GM12873 (cell line): ENCODE data around the gene LIN28A.
"Not testable (repeated sequence)": the region's sequence is repeated elsewhere in the genome, so short reads cannot be mapped to it uniquely, and the experiment has no call there.

Experiments used
- CTCF ChIP-seq: IDR thresholded peaks from 2 replicates; pipeline ENCODE4 v1.5.1; 2012; ENCODE audit warnings: low read depth, mild to moderate bottlenecking, moderate library complexity, low read length, control low read depth; ENCODE audit not compliant: insufficient read depth; ENCODE audit errors: missing control alignments

Gene LIN28A

GRCh38 chr1:26368006-26368405, 42.6 kb upstream of the LIN28A start:
- no peak for TF ChIP-seq CTCF

GRCh38 chr1:26368486-26368885, 42.1 kb upstream of the LIN28A start:
- no peak for TF ChIP-seq CTCF

- no peak for TF ChIP-seq CTCF
Measured at GRCh38 chr1:26370591-26371382, 39.8 kb upstream of the LIN28A start.

GRCh38 chr1:26372039-26372438, 38.6 kb upstream of the LIN28A start:
- TF ChIP-seq CTCF = no peak

GRCh38 chr1:26372611-26373010, 38.0 kb upstream of the LIN28A start, which contains the start of gene ZNF683:
ZNF683 (minus strand) TSS chr1:26372750; CDS start chr1:26368571, 4,179 bp downstream.
- TF ChIP-seq CTCF = not testable (repeated sequence)

- no peak for TF ChIP-seq CTCF
Measured at GRCh38 chr1:26373281-26373680, 37.3 kb upstream of the LIN28A start.

GRCh38 chr1:26373789-26374188, 36.8 kb upstream of the LIN28A start:
- TF ChIP-seq CTCF = no peak
